BLaER1 treated with 17β-estradiol and CSF1 and Interleukin-3, amounts not matched to agents 10 nM and 100 nM (cell line): Measurements from ENCODE around the gene DLG2.
A peak's percentile ranks its signal among the peaks of the same experiment; 100 is the strongest.
"Not testable (repeated sequence)": the region's sequence is repeated elsewhere in the genome, so short reads cannot be mapped to it uniquely, and the experiment has no call there.

Source experiments
- H3K27ac ChIP-seq, 11 experiments: shearing (Covaris generic); formaldehyde crosslinking; 2 replicates each; pipeline ENCODE4 v1.8.1; 2022
- H3K27me3 ChIP-seq, 11 experiments: shearing (Covaris generic); formaldehyde crosslinking; 2 replicates each; pipeline ENCODE4 v1.8.1; 2022
- H3K36me3 ChIP-seq, 11 experiments: shearing (Covaris generic); formaldehyde crosslinking; 2 replicates each; pipeline ENCODE4 v1.8.1; 2022
- H3K4me1 ChIP-seq, 10 experiments: shearing (Covaris generic); formaldehyde crosslinking; 2 replicates each; pipeline ENCODE4 v1.8.1; 2022
- H3K4me2 ChIP-seq, 11 experiments: shearing (Covaris generic); formaldehyde crosslinking; 2 replicates each; pipeline ENCODE4 v1.8.1; 2022
- H3K4me3 ChIP-seq, 10 experiments: shearing (Covaris generic); formaldehyde crosslinking; 2 replicates each; pipeline ENCODE4 v1.8.1; 2022
- H3K9ac ChIP-seq, 11 experiments: shearing (Covaris generic); formaldehyde crosslinking; 2 replicates each; pipeline ENCODE4 v1.8.1; 2022
- H3K9me3 ChIP-seq, 11 experiments: shearing (Covaris generic); formaldehyde crosslinking; replicated peaks in 1 of 11; 2 replicates each; pipeline ENCODE4 v1.8.1; 2022
- H4K20me1 ChIP-seq, 11 experiments: shearing (Covaris generic); formaldehyde crosslinking; 2 replicates each; pipeline ENCODE4 v1.8.1; 2022
- Cebpa-rat ChIP-seq, 11 experiments: shearing (Covaris generic); IDR thresholded peaks; 2 replicates each; pipeline ENCODE4 v1.8.1; 2022

The DLG2 gene

GRCh38 chr11:85627332-85627997 lies at the start of gene DLG2:
Gene DLG2 (minus strand): TSS chr11:85627344.
- peak within 1 kb of the TSS; percentile 74 to 85 (median 80) for H3K9ac ChIP-seq
- TF ChIP-seq Cebpa-rat (IDR thresholded peaks at IDR 0.05): no peak
- H4K20me1 ChIP-seq: no peaks in the 10 kb centered on the region; a peak in 3 of 22 replicates
- H3K36me3 ChIP-seq: peaks cover 19 to 26% (median 21%) of the 10 kb centered on the region in 11 experiments; a peak in 21 of 22 replicates
- H3K27ac ChIP-seq: peak within 1 kb of the TSS; percentile 57 to 83 (median 73)
- H3K27me3 ChIP-seq: no peaks in the 10 kb centered on the region
- no peaks in the 10 kb centered on the region for H3K9me3 ChIP-seq
- peak within 1 kb of the TSS; percentile 78 to 97 (median 90) for H3K4me2 ChIP-seq
- H3K4me1 ChIP-seq: peaks cover 22 to 31% (median 27%) of the 10 kb centered on the region in 10 experiments
- H3K4me3 ChIP-seq: peak within 1 kb of the TSS; percentile 62 to 82 (median 78)

- H3K27ac ChIP-seq: no peak overlapping the region
- H3K4me2 ChIP-seq: no peak overlapping the region
- H3K9me3 ChIP-seq: peaks cover 0 to 28% (median 23%) of the 10 kb centered on the region in 11 experiments; a peak in 15 of 22 replicates
- no peaks in the 10 kb centered on the region for H4K20me1 ChIP-seq
- no peaks in the 10 kb centered on the region for H3K4me1 ChIP-seq
- no peaks in the 10 kb centered on the region for H3K27me3 ChIP-seq
- H3K4me3 ChIP-seq: no peak overlapping the region
- H3K9ac ChIP-seq: no peak overlapping the region
- TF ChIP-seq Cebpa-rat (IDR thresholded peaks at IDR 0.05): no peak
- H3K36me3 ChIP-seq: no peaks in the 10 kb centered on the region
These were observed 46.2 kb upstream of the DLG2 start for GRCh38 chr11:85673393-85673792.

- Histone ChIP-seq H3K4me1 (no peaks in the 10 kb centered on the region), H3K4me3 (no peak overlapping the region)
These were observed 45.2 kb upstream of the DLG2 start for GRCh38 chr11:85672105-85672902.

GRCh38 chr11:85670949-85671663 lies 44.0 kb upstream of the DLG2 start:
- not testable (repeated sequence) for H3K36me3 ChIP-seq, H4K20me1 ChIP-seq, H3K27ac ChIP-seq, H3K4me1 ChIP-seq, H3K9ac ChIP-seq, H3K27me3 ChIP-seq, H3K4me3 ChIP-seq, H3K4me2 ChIP-seq
- H3K9me3 ChIP-seq: peaks cover 0 to 28% (median 23%) of the 10 kb centered on the region in 11 experiments; a peak in 15 of 22 replicates

More at GRCh38 chr11:85672105-85672902, 45.2 kb upstream of the DLG2 start:
- H3K4me2 ChIP-seq: no peak overlapping the region
- H3K36me3 ChIP-seq: no peaks in the 10 kb centered on the region
- TF ChIP-seq Cebpa-rat (IDR thresholded peaks at IDR 0.05): no peak
- no peaks in the 10 kb centered on the region for H3K27me3 ChIP-seq
- H3K9ac ChIP-seq: no peak overlapping the region
- H3K27ac ChIP-seq: no peak overlapping the region
- peaks cover 0 to 28% (median 23%) of the 10 kb centered on the region in 11 experiments; a peak in 15 of 22 replicates for H3K9me3 ChIP-seq
- no peaks in the 10 kb centered on the region for H4K20me1 ChIP-seq

DNA sequence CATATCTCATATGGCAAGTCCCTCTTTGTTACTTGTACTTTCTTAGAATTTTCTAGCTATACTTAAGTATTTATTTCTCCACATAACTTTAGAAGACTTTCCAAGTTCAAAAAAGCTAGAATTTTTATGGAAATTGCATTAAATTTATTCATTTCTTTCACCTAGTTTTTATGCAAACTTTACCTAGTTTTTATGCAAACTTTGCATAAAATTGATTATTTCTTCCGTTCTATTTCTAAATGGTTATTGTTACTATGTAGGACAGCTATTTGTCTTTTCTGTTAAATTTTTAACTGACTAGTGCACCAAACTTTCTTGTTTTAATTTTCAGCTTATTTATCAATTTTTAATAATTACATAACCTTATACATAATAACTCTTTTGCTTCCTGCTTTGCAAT lies 41.0 kb upstream of the DLG2 start:
- peaks cover 0 to 21% (median 10%) of the 10 kb centered on the region in 11 experiments; a peak in 8 of 22 replicates for H3K9me3 ChIP-seq
- no peak overlapping the region for H3K27ac ChIP-seq
- peaks cover 0 to 9% (median 7%) of the 10 kb centered on the region in 10 experiments; a peak in 13 of 20 replicates for H3K4me1 ChIP-seq
- H3K4me2 ChIP-seq: no peak overlapping the region
- no peaks in the 10 kb centered on the region for H3K27me3 ChIP-seq
- no peak overlapping the region for H3K9ac ChIP-seq
- H3K4me3 ChIP-seq: no peak overlapping the region
- peaks cover 8 to 15% (median 9%) of the 10 kb centered on the region in 11 experiments for H4K20me1 ChIP-seq
- no peak for TF ChIP-seq Cebpa-rat (IDR thresholded peaks at IDR 0.05)
- H3K36me3 ChIP-seq: peaks cover 0 to 4% (median 0%) of the 10 kb centered on the region in 11 experiments; a peak in 6 of 22 replicates

- H3K4me3 ChIP-seq: no peak overlapping the region
- H3K27ac ChIP-seq: no peak overlapping the region
- no peak overlapping the region for H3K4me2 ChIP-seq
- H3K27me3 ChIP-seq: no peaks in the 10 kb centered on the region
- no peak for TF ChIP-seq Cebpa-rat (IDR thresholded peaks at IDR 0.05)
- peaks cover 23 to 30% (median 24%) of the 10 kb centered on the region in 11 experiments for H4K20me1 ChIP-seq
- H3K9me3 ChIP-seq: peaks cover 0 to 9% (median 3%) of the 10 kb centered on the region in 11 experiments; a peak in 6 of 22 replicates
- H3K4me1 ChIP-seq: peaks cover 3 to 16% (median 8%) of the 10 kb centered on the region in 10 experiments; a peak in 16 of 20 replicates
- peaks cover 0 to 18% (median 6%) of the 10 kb centered on the region in 11 experiments; a peak in 8 of 22 replicates for H3K36me3 ChIP-seq
- no peak overlapping the region for H3K9ac ChIP-seq
These were observed 39.5 kb upstream of the DLG2 start for GRCh38 chr11:85666687-85667086.

GRCh38 chr11:85665733-85666132 lies 38.6 kb upstream of the DLG2 start:
- H4K20me1 ChIP-seq: peaks cover 32 to 39% (median 33%) of the 10 kb centered on the region in 11 experiments
- peak overlapping the region in 3 of 11 experiments; percentile 98 to 100 (median 100); a peak in 4 of 22 replicates for H3K9ac ChIP-seq
- H3K4me3 ChIP-seq: peak overlapping the region in 6 of 10 experiments; percentile 85 to 99 (median 93); a peak in 6 of 20 replicates
- H3K27ac ChIP-seq: peak overlapping the region in 10 of 11 experiments; percentile 93 to 100 (median 98); a peak in 16 of 22 replicates
- H3K27me3 ChIP-seq: no peaks in the 10 kb centered on the region
- H3K4me2 ChIP-seq: peak overlapping the region; percentile 21 to 98 (median 88); a peak in 17 of 22 replicates
- 0 out of 22 replicates have a peak, but pooled peaks cover 0 to 4% (median 0%) of the 10 kb centered on the region in 11 experiments for H3K9me3 ChIP-seq
- TF ChIP-seq Cebpa-rat (IDR thresholded peaks at IDR 0.05): no peak
- peaks cover 3 to 26% (median 17%) of the 10 kb centered on the region in 10 experiments; a peak in 18 of 20 replicates for H3K4me1 ChIP-seq
- H3K36me3 ChIP-seq: peaks cover 0 to 28% (median 14%) of the 10 kb centered on the region in 11 experiments; a peak in 14 of 22 replicates
